GM21619 (cell line): ENCODE data around the gene FLAD1.

Experiments used
- ATAC-seq: cut with Tn5 transposase; IDR thresholded peaks from one replicate; pipeline ENCODE4 v1.9.1; 2021; ENCODE audit not compliant: unreplicated experiment

The FLAD1 gene

DNA sequence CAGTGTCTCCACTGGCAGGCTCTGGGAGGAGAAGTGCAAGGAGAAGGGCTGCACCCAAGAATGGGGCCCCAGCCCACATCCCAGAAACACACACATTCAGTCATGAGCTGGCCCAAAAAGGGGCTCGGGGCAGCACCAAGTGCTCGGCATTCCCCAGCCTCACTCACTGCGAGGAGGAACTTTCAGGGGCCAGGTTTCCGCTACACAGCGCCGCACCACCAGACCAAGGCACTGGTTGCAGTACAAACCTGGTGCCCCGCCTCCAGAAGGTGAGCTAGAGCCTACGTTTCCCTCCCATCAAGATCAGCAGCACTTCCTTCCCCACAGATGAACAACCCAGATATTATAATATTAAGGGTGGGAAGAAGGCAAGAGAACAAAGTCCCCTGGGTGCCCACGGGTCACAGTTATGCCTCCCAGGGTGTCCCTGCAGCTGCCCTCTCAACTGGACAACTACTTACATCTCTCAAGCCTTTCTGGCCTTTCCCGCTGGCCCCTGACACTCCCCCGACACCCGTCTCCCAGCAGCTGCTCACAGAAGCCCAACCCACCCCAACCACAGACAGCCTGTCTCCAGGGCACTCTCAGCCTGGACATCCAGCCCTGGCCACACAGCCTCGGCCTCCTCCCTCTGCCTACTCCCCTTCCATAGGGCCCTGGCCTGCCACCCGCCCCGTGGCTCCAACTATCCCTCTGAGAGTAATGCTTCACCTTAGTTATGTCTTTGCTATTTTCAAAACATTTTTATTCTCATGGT, 31.1 kb upstream of the FLAD1 start:
- no peak for ATAC-seq

DNA sequence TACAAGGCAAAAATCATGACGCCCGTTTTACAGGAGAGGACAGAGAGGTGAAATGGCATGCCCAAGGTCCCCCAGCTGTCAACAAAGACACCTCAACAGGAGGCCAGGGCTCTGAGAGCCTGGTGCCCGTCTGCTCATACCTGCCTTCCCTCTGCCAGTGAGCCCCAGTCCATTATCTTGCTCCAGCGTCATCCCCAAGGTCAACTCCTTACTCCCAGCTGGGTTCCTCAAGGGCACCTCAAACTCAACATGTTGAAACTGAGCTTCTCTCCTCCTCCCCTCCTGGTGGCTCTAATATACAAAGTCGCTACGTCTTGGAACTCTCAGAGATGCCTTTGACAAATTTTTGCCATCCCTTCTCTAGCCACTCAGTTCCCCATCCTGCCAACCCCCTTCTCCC, 30.5 kb upstream of the FLAD1 start:
- no peak for ATAC-seq

DNA sequence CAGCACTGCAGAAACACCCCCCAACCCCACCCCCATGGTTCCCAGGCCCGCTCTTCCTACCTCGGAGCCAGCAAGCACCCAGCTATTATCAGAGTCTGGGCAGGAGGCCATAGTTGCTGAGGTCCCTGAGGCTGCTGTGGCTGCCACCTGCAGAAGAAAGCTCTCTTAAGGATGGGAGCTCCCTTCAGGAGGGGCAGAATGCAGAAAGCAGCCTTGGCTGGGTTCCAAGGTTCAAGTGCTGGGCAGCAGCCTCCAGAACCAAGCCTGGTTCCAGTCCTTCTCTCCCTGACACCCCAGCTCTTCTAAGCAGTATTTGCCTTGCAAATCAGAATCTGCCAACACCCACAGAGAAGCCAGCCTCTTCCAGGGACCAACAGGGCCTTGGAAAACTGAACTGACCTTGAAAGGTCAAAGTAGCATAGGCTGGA, 29.5 kb upstream of the FLAD1 start:
- no peak for ATAC-seq

DNA sequence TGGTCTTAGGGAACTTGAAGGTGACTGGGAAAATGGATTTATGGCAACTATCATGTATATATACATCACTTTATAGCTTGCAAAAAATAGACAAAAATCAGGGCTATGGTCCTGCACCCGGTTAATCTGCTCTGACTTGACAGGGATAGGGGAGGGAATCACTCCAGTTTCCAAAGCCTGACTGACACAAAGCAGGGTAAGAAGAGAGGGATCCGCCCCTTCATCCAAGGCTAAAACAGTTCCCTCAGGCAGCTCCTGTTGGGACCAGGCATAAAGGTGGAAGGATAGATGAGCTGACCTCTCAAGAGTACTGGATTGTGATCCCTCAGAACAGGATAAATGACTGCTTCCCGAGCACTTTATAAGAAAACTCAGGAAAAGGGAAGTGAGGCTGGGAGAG, 28.6 kb upstream of the FLAD1 start:
- ATAC-seq, result no peak

DNA sequence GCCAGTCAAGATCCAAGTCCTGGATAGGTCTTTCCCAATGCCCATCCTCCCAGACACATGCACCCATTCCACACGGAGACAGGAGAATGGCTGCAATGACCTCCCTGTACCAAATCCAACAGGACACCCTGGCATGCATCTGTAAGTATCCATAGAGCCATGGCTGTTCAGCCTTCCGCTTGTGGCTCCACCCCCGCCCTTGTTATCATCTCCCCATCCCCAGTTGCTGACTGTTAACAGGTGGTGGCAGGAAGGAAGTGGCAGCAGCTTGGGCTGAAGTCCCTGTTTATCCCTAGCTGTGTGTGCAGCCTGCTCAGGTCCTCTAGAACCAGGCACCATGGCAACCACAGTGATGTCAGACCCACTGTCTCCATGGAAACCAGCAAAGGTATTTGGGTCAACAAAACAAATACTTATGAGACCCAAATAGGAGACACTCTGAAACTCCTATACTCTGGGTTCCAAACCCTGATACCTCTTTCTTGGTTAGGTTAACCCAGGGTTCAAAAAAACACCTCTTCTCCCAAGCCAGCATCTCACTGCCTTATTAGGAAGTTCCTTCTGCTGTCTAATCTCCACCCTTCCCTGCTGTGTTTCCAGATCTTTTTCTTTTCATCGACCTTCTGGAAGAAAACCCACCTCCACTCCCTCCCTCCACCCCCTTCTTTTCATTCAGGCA, 28.0 kb upstream of the FLAD1 start:
- ATAC-seq, result peak; percentile 65

DNA sequence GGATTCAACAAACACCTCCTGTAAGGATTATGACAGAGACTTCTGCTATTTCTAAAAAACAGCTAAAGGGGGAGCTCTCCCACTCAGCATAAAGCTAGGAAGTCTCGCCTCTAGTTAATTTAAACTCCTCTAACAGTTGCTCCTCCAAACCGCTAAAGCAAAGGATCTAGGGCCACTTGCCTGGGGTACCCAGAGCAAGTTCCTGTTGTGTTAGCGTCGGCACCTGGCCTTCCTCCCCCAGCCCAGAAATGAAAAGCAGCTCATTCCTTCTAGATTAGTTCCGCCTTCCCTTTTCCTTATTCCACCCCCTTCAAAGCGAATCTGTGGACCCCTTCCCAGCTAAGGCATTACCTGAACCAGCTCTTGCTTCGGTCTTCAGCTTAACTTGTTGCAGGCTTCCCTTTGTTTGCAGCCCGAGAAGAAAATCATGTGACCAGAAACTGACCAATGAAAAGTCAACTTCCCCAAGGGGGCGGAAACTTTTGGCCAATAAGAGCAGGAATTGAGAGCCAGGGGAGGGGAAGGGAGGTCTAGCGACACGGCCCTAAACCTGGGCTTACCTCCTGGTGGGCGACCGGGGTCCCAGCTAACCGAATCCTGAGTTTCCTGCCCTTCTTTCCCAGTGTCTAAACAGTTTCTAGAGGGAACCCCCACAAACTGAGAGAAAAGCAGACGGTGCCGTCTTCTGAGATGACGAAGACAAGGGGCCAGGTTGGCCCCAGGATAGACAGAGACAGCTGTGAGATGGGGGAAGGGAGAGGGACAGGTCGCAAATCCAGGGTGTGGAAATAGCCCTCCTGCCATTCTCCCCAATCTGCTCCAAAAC, 27.2 kb upstream of the FLAD1 start, which contains the start of gene PBXIP1:
Gene PBXIP1 (minus strand): TSS at position 382 of the 826 bp plus-strand sequence. CDS start 2,378 bp downstream, outside the sequence.
- ATAC-seq, result peak; percentile 52

DNA sequence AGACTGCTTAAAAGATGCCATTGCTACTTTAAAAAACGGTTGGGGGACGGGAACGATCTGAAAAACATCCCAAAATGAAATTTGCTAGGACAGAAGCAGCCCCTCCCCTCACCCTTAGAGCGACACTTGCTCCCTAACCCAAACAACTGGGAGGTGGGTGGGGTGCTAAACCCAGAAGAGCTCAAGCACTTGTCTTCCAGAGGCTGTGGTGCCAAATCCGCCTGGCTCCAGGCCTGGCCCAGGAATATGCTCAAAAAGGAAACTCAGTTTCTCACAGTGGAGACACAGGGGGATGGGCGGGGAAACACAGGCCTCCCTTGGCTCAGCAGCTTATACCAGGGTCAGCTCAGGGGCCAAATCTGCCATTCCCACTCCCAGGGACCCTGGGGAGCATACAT, 26.6 kb upstream of the FLAD1 start:
- no peak for ATAC-seq

DNA sequence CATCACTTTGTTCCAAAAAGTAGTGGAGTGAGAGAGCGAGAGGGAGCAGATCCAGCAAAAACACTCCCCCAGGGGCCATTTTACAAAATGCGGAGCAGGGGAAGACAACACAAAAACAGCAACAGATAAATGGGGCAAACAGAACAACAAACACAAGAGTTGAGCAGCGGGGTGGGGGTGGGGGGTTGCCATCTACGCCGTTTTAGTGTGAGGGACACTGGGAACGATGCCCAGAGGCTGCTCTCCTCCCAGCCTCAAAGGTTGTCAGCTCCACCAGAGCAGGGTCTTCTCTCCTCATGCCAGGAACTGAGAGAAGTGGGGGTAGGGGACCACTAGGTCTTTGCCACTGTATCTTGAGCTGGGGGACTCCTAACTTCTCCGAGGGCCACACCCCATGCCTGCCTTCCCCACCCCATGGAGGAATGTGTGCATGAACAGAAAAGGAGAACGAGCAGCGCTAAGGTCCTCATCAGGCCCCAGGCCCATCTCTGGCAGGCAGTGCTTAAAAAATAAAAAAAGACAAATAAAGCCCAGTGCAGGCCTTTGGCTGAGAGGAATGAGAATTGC, 26.0 kb upstream of the FLAD1 start:
- ATAC-seq, result no peak

DNA sequence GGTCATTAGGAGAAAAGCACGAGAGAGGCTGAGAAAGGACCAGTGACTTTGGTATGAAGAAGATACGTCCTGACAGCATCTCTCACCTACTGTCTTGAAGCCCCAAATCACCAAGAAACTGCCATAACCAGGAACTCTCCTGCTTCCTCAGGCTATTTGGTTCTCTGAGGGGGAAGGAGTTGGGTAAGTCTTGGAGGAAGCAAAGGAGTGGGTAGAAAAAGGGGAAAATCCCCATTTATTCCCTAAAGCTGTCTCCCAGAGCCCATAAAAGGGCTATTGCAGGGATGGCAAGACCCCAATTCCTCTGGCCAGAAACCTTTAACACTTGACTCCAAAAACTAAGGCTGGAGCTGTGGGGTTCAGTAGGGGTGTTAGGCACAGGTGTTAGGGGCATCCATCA, 25.1 kb upstream of the FLAD1 start:
- ATAC-seq, result no peak

DNA sequence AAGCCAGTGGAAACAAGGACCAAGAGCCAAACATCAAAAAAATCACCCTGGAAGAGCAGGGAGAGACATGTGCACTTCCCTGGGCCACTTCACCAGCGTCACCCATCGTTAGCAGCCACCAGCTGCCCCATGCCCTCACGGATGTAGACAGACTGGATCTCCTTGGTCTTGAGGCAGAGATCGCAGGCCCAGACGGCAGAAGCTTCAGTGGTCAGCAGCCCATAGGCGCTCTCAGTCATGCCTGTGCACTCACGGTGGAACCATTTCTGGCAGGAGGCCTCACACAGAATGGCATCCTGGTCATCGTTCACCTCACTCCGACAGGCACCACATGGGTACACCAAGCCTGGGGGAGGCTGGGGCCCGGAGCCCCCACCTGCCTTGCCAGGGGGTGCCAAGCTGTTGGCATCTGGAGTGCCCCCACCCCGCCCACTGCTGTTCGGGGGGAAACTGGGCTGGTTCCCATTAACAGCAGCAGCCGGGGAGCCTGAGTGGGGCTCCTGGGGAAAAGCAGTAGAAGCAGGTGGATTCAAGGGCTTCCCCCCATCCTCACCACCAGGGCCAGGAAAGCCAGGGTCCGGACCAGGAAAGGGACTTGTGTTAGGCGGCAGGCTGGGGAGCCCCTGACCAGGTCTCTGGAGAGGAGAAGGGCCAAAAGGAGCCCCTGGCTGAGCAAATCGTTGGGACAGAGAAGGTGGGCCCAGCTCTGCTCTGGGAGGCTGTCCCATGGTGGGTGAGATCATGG, 24.3 kb upstream of the FLAD1 start:
- ATAC-seq, result no peak

DNA sequence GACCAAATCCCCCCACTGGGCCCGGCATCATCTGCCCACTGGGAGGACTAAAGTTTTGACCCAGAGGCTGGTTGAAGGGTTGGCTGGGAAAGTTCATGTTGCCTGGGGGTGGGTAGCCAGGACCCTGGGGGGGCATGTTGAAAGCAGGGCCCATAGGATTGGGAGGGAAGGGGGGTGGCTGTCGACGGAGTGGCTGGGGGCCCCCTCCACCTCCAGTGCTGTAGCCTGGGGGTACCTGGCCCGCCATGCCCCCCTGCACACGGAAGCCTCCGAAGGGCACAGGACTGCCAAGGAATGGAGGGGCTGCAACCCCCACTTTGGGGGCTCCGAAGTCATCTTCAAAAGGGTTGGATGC, 23.7 kb upstream of the FLAD1 start:
- no peak for ATAC-seq

DNA sequence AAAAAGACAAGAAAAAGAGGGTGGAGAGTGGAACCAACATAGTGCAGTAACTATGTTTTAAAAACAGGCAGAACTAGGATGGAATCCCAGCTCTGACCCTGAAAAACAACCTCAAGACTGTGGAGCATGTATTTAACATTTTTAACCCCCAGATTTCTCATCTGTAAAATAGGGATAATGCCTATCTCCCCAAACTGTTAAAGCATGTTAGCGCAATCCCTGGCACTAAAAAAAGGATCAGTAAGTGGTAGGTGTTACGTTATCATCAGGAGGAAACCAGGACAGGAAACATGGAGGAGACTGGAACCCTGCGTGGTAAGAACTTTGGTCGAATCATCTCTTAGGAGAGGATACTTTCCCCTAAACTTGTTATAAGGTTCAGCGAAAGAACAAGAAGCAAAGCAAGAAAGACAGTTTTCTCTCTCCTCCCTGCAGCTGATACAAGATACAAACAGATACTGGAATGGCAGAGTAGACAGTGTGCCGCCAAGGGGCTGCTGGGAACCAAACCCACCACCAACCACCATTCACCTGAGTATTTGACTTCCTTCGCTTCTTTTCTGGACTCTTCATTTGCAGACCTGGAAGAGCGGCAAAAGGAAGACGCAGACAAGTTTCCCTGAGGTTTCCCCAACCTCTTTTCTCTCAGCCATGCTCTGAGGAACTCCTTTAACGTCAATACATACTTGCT, 22.6 kb upstream of the FLAD1 start:
- ATAC-seq, result no peak

DNA sequence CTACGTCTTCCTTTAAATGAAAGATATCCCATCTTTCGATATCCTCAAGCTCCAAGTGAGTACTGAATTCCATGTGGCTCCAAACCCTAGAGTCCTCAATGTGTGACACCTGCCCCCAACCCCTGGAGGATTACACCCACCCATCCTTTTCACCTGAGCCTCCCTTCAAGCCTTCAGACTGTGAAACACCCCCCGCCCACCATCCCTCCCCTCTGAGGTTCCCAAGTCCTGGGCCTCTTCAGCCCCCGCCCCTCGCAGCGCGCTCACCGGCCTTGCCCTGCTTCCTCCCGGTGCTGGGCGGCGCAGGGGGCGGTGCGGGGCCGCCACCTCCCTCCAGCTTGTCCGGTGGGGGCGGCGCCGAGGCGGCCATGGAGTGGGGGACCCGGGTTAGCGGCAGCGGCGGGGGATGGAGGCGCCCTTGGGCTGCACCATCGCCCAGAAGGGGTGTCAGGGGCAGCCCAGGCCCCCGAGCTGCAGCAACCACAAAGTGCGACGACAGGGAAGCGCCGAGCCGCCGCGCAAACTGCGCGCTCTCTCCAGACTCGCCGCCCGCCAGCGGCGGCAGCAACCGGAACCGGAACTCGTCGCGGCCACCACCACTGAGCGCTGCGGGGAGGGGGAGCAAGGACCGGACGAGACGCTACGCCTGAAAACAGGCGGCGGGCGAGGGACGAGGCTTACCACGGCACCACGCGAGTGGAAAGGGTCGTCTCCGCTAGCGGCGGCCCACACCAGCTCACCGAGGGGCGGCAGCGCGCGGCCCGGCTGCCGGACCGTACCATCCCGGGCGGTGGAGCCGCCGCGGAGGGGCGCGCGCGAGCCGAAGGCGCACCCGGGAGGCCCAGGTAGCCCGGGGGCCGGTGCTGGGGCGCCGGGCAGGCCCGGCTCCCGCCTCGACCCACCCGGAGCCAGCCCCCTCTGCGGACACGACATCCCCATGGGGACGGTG, 21.7 kb upstream of the FLAD1 start, which contains the start of gene PYGO2:
Gene PYGO2 (minus strand): TSS at position 576 of the 949 bp plus-strand sequence. CDS start 206 bp downstream, at position 370.
- peak; percentile 67 for ATAC-seq

DNA sequence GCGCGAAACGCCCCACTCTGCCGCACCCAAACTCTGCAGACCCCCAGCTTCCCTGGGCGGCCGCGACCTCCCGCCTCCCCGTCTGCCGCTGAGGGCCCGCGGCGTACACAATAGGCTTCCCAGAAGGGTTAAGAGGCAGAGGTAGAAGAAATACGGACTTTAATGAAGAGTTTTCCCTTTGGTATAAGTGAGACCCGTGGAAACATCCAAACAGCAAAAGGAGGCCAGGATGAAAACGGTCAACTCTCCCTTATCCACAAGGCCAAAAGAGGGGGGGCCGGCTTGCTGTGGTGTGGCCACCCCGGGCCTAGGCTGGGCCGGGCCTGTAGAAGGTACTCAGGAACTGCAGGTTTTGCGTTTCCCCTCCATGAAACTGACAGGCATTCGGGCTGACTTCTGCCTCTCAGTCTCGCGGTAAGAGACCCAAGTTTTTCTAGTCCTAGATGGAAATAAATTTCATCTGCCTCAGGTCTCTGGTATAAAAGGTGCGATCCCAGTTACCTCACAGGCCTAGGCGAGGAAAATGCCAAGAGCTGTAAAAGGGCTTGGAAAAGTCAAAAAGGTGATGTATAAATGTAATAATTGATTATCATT, 20.9 kb upstream of the FLAD1 start:
- ATAC-seq, result peak; percentile 26

DNA sequence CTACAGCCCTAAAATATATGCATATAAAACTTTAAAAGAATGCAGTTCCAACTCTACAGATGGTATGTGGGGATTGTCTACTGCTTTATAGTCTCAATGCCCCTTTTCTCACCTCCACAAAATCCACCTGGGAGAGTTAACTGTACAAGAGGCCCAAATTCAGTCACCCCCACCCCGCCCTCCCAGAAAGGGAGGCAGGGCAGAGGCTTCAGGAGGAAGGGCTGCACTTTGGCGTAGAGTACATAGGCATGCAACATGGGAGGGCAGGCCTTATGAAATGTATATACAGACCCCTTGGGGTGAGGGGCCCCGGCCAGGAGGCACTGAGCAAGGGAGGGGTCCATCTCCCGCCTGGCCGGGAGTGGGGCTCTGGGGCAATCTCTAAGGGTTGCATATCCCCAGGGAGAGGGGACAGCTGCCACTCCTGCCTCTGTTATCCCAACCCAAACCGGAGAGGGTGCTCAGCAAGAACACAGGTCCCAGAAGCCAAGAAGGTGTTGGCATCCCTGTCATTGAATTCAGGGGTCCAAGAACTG, 20.3 kb upstream of the FLAD1 start:
- no peak for ATAC-seq

DNA sequence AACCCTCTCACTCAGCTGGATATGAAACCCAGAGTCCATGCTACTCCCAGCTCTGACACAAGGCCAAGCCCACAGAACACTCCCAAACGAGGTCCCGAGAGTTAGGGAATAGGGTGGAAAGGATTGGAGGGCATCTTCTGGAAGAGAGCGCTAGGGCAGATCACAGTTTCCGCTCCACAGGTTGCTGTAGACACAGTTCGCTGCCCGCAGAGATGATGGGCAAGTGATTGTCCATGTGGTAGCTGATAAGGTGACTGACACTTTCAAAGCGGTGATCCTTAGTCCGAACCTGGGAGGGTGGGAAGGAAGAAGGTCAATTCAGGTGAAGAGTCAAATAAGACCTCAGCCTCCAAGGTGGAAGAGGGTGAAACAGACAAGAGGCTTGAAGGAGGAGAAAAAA, 19.5 kb upstream of the FLAD1 start:
- ATAC-seq, result no peak

DNA sequence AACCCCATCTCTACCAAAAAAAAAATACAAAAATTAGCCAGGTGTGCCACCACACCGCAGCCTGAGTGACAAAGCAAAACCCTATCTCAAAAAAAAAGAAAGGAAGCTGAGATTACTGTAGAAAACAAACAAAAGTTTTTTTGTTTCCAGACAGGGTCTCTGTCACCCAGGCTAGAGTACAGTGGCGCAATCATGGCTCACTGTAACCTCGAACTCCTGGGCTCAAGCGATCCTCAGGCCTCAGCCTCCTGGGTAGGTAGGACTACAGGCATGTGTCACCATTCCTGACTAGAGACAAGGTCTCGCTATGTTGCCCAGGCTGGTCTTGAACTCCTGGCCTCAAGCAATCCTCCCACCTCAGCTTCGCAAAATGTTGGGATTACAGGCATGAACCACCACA, 18.8 kb upstream of the FLAD1 start:
- no peak for ATAC-seq

DNA sequence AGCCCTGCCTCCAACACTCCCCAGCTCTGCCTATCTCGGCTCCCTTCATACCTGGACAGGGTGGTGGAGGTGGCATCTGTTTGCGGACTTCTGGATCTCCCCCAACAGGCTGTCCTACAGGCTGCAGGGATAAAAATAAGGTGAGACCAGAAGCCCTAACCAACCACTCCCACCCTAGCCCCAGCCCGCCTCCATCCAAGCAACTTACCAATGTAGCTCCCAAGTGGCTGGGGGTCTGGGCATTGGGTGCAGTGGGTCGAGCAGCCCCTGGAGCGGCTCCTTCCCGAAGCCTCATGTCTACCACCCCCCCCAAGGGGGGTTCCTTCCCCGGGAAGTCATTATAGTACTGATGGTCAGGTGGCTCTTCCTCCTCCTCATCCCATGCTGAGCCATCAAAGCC, 17.0 kb upstream of the FLAD1 start:
- ATAC-seq, result no peak
